NCI-H524 treated with DMSO at 0.1 percent for 48 hours (cell line): ENCODE measurements around the gene ORC6.

Experiments
- DNase-seq: peaks from one replicate; lab custom pipeline; 2025; lab: John Stamatoyannopoulos, UW

The ORC6 gene

DNA sequence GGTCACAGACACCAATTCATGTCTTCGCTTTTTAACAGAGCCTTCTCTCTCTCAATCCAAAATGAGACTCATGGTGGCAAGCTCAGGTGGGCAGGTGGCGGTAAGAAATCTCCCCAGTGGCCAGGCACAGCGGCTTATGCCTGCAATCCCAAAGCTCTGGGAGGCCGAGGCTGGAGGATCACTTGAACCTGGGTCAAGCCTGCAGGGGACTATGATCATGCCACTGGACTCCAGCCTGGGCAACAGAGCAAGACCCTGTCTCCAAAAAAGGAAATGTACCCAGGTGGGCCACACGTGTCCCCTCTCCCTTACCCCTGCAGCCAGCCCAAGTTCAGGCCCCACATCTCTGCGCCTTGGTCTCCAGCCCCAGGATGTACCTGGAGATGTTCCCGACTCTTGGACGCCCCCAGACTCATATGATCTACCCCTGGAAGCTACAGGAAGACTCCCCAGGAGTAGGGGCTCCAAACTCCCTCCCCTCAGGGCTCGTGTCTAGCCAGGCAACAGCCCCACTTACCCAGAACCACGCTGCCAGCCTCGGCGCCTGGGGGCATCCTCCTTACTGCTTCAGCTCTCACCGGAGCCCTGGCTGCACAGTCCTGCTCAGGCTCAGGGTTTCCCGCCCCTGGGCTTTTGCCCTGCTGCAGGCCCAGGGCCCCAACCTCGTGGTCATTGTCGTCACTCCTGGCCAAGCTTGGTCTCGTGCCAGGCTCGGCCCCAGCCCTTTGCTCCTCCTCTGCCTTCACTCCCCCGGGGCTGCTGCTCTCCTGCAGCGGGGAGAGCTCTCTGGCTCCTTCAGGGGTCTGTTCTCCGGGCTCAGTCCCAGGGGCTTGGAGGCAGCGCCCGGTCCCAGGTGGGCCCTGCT lies 42.5 kb downstream of the ORC6 start:
- no peak for DNase-seq

DNA sequence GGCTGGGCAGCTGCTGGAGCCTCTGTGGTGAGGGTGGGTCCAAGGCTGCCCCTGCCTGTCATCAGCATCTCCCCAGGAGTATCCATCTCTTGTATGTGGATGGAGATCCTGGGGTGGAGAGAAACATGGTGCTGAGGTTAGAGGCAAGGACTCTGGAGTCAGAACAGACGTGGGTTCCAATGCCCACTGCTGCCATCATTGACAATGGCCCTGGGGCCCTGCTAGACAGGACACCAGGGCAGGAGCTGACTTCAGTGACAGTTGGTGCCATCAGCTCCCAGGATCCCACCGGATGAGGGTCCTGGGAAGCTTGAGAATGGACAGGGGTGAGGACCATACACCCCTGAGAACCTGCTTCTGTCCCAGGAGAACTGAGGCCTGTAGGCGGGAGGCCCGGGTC lies 43.1 kb downstream of the ORC6 start:
- no peak for DNase-seq

DNA sequence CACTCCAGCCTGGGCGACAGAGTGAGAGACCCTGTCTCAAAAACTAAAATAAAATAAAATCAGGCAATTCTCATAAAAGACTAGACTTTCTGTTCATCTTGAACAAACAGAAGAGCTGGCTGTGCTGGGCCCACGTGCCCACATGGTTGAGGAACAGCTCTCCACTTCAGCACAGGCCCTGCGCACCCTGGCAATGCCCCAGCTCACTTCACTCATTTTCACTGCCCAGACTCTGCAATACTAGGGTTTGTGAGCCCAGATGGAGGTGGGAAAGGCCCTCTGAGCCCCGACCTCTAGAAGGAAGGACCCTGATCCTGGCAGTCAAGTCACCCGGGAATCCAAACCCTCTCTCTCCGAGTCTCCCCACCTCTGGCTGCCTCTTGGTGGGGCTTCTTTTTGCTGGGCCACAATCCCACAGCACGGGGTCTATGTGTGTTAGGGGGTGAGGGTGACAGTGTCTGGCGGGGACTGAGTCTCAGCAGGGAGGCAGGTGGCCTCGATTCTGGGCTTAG lies 43.9 kb downstream of the ORC6 start:
- DNase-seq: no peak

DNA sequence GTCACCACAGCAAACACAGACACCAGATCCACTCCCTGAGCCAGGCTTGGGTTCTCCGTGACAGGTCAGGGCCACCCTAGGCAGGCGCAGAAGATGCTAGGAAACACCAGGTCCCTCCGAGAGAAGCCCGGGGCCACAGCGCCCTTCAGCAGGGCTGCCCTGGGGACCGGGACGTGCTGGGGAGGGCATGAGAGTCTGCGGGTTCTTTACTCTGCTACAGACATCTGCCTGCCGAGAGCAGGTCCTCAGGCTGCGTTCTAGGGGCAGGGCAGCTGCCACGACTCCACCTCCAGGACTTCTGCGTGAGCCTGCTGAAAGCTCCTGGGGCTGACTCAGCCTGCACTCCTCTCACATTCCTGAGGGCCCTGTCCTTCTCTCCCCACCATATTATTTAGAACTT lies 47.2 kb downstream of the ORC6 start:
- DNase-seq: no peak

DNA sequence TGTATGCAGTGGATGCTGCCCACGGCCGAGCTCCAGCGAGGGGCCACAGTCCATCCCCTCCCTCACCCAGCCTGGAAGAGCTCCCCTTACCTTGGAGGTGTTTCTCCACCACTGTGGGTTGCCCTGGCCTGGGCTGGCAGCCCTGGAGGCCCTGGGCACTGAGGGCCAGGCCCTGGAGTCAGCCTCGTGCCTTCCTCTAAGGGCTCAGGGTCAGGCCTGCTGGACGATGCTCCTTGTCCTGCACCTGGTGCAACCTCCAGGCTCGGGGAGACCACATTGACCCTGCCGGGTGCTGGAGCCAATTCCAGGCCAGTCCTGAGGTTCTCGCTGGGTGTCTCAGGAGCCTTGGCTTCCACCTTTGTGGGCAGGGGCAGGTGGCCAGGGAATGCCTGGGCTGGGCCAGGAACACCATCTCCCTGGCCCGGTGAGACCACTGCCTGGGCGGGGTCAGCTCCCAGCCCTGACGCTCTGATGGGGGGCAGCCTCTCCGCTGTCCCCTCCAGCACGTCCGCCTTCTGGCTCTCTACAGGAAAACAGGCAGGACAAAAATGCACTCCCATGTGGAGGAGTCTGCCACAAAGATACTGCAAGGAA lies 48.3 kb downstream of the ORC6 start:
- no peak for DNase-seq

DNA sequence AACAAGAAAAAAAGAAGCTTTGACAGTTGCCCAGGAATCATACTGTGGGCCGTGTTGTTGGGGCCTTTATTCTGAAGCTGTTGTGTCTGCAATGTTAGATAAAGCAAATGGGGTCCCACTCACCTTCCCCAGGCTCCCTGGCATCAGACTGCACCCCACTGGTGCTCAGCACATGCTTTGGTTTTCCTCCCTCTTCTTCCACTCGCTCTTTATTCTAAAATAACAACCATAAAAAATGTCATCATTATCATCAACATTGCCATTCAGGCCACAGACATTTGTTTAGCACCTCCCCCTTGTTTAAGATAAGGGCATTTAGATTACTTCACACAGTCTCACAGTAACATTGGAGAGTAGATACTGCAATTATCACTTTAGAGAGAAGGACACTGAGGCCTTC lies 50.5 kb downstream of the ORC6 start:
- DNase-seq: no peak

DNA sequence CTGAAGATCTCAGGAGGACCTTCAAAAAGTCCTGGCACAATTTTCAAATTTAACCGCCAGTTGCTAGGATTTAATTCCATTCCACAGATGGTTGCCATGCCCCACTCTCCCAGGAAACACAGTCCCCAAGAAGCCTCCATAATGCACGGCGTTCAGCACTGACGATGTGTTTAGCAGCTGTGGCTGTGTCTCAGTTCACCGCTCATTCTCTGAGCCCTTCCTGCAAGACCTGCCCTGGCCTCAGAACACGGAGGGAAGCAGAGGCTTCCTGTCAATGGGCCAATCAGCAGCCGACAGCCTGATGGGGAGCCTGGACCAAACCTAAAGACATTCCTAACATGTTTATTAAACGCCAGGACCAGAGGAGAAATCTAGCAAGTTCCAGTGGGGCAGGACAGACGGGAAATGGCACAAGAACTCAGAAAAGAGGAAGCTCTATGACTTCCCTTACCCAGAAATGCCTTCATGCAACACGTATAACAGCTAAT lies 53.8 kb downstream of the ORC6 start:
- no peak for DNase-seq

DNA sequence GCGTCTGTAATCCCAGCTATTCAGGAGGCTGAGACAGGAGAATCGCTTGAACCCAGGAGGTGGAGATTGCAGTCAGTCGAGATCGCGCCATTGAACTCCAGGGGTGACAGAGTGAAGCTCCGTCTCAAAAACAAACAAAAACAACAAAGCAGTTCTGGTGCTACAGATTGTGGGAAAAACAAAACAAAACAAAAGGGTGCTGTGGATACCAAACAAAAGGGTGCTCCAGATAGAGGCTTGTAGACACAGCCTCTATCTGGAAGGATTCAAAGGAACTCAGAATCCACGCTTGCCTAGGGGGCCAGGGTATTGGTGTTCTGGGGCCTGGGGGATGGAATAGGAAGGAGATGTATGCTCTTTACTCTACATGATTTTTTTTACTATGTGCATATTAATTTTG lies 56.2 kb downstream of the ORC6 start:
- no peak for DNase-seq

DNA sequence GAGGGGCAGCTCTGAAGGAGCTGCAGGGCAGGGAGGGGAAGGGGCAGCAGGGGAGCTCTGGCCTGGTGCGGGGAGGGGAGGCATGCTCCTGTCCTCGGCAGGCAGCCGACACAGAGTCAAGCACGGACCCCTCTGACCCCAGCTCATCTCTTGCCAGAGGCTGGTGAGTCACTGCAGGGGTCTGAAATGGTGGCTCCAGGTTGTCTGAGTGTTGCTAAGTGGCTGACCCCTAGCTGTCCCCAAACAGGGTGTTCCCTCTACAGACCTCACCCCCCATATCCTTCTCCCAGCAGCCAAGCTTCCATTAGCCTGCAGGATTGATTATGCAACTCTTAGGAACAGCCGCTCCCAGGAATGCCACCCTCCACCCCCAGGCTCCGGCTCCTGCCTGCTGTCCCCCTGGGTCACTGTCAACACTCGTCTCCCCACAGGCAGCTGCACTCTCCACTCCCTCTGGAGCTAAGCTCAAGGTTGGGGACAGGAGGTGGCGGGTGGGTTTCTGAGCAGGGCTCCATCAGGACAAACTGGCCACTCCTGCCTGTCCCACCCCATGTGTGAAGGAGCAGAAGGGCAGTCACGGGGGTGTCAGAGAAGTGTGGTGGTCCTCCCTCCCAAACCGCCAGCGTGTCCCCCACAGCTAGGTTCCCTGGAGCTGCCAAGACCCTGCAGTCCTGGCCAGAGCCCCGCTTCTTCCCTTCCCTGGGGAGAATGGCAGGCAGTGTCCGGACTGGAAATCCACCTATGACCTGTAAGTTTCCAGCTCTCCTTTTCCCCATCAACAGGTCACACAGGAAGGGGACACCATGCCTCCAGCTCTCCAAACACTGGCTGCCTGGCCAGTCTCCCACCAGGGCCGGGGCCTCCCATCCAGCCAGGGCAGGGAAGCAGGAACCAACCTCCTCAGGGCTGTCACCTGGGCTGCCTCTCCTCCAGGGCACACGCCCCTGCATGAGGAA lies 57.6 kb downstream of the ORC6 start:
- DNase-seq: no peak
